Cardiac muscle cell (in vitro differentiated cells and primary cell): ENCODE measurements around the gene NRROS. TPM values are rescaled to one million over a fixed set of nuclear protein-coding genes. Genes with fewer than 3 reads are reported as not detected.

Experiments used
- DNase-seq, 2 donors: peaks; one replicate each; pipeline versions ENCODE4 v3.0.0 to v3.0.0-alpha.2; 2010 to 2017; ENCODE audit warnings: low read depth in 1 of 2, low spot score in 1 of 2
- H3K27ac ChIP-seq: fragments of 200-600 bp; sonication (generic); 2 replicates; pipeline ENCODE4 v1.5.1; 2016
- H3K27me3 ChIP-seq: fragments of 200-600 bp; sonication (generic); 2 replicates; pipeline ENCODE4 v1.6.0; 2016; ENCODE audit warnings: control low read depth
- H3K36me3 ChIP-seq: fragments of 200-600 bp; sonication (generic); 2 replicates; pipeline ENCODE4 v1.5.1; 2016; ENCODE audit warnings: control low read depth
- H3K4me1 ChIP-seq: fragments of 200-600 bp; sonication (generic); 2 replicates; pipeline ENCODE4 v1.8.1; 2017; ENCODE audit warnings: low read depth, mild to moderate bottlenecking, mixed run types
- H3K4me3 ChIP-seq: fragments of 200-600 bp; sonication (generic); 2 replicates; pipeline ENCODE4 v1.5.1; 2016; ENCODE audit warnings: mild to moderate bottlenecking
- H3K9me3 ChIP-seq: fragments of 200-600 bp; sonication (generic); 2 replicates; pipeline ENCODE4 v1.5.1; 2017; ENCODE audit warnings: low read depth, mild to moderate bottlenecking, control low read depth
- polyA plus RNA-seq: library from polyadenylated mRNA; unstranded; fragments of >200 nt; fragmentation: Nextera tagmentation; extraction: Ambion mirVana; gene quantifications from 2 replicates; pipeline ENCODE4 v1.2.1, GENCODE V29; 2016
- total RNA-seq: library from RNA; depleted of rRNA; stranded (reverse); fragments of >200 nt; gene quantifications from 2 replicates; pipeline ENCODE4 v1.2.3, GENCODE V29; 2016
- TF ChIP-seq, protein P1 (sequence below): IDR thresholded peaks from 2 replicates; pipeline ENCODE4 v1.5.1; 2012; ENCODE audit warnings: low read depth, mild to moderate bottlenecking, low read length

The NRROS gene
- total and polyA plus RNA-seq, 2 experiments from 2014 or later, result 1.6 TPM; not detected in 1

GRCh38 chr3:196689941-196690660 lies 50.6 kb downstream of the NRROS start:
- Histone ChIP-seq H3K4me3 (no peak overlapping the region), H3K4me1 (no peaks in the 10 kb centered on the region), H3K9me3 (no peaks in the 10 kb centered on the region), H3K27me3 (no peaks in the 10 kb centered on the region), H3K27ac (no peak overlapping the region), H3K36me3 (no peaks in the 10 kb centered on the region)
- DNase-seq, result no peak
- TF ChIP-seq, protein P1, sequence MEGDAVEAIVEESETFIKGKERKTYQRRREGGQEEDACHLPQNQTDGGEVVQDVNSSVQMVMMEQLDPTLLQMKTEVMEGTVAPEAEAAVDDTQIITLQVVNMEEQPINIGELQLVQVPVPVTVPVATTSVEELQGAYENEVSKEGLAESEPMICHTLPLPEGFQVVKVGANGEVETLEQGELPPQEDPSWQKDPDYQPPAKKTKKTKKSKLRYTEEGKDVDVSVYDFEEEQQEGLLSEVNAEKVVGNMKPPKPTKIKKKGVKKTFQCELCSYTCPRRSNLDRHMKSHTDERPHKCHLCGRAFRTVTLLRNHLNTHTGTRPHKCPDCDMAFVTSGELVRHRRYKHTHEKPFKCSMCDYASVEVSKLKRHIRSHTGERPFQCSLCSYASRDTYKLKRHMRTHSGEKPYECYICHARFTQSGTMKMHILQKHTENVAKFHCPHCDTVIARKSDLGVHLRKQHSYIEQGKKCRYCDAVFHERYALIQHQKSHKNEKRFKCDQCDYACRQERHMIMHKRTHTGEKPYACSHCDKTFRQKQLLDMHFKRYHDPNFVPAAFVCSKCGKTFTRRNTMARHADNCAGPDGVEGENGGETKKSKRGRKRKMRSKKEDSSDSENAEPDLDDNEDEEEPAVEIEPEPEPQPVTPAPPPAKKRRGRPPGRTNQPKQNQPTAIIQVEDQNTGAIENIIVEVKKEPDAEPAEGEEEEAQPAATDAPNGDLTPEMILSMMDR, result no peak

DNA sequence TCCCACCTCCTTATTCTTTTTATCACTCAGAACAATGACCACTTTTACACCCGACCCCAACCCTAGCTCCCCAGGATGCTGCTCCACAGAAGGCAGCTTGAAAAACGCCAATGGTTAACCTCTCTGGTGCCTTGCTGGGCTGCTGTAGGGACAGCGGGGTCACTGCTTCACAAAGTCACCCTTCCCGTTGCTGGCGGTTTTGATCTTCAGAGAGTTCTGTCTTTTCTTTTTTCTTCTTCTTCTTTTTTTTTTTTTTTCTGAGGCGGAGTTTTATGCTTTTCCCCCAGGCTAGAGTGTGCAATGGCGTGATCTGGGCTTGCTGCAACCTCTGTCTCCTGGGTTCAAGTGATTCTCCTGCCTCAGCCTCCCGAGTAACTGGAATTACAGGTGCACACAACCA lies 51.9 kb downstream of the NRROS start:
- TF ChIP-seq, protein P1, result no peak
- Histone ChIP-seq H3K4me3 (no peak overlapping the region), H3K27ac (no peak overlapping the region), H3K27me3 (no peaks in the 10 kb centered on the region), H3K9me3 (no peaks in the 10 kb centered on the region), H3K36me3 (no peaks in the 10 kb centered on the region), H3K4me1 (no peaks in the 10 kb centered on the region)
- no peak for DNase-seq

DNA sequence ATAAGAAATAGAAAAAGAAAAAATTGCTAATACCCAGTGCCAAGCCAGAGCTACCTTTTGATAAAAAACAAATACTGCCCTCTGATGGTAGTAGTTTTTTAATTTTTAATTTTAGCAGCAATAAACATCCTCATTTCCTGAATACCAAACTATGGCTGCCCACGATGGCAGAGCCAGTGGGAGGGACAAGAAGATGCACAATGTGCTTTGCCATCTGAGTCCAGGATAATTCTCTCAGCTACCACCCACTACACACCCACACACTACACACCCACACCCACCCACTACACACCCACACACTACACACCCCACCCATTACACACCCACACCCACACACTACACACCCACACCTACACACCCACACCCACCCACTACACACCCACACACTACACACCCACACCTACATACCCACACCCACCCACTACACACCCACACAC lies 54.7 kb downstream of the NRROS start:
- H3K9me3 ChIP-seq, result no peaks in the 10 kb centered on the region
- TF ChIP-seq, protein P1, result no peak
- peak in 1 of 2 donors; percentile 41 for DNase-seq
- no peak overlapping the region for H3K4me3 ChIP-seq
- no peak overlapping the region for H3K27ac ChIP-seq
- no peaks in the 10 kb centered on the region for H3K27me3 ChIP-seq
- no peaks in the 10 kb centered on the region for H3K36me3 ChIP-seq
- H3K4me1 ChIP-seq, result no peaks in the 10 kb centered on the region

- no peaks in the 10 kb centered on the region for H3K36me3 ChIP-seq
- H3K4me1 ChIP-seq, result no peaks in the 10 kb centered on the region
- no peaks in the 10 kb centered on the region for H3K9me3 ChIP-seq
- TF ChIP-seq, protein P1, result no peak
- H3K27ac ChIP-seq, result no peak overlapping the region
- no peak overlapping the region for H3K4me3 ChIP-seq
- no peak for DNase-seq
- no peaks in the 10 kb centered on the region for H3K27me3 ChIP-seq
Measured at GRCh38 chr3:196694941-196695848, 55.7 kb downstream of the NRROS start.

DNA sequence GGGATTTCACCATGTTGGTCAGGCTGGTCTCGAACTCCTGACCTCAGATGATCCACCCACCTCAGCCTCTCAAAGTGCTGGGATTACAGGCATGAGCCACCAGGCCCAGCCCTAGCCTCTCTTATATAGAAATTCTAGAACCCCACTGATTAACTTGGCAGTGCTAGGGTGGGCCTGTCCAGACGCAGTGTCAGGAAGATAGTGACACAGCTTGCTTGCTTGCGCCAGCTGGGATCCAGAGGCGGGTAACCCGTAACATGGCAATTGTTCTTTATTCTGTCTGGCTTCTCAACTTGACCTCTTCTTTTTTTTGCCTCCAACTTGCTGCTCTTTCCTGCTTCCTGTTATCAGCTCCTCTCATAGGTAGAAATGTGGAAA lies 56.3 kb downstream of the NRROS start:
- H3K27me3 ChIP-seq, result no peaks in the 10 kb centered on the region
- H3K4me1 ChIP-seq, result no peaks in the 10 kb centered on the region
- no peak overlapping the region for H3K27ac ChIP-seq
- DNase-seq, result no peak
- TF ChIP-seq, protein P1, result no peak
- H3K4me3 ChIP-seq, result no peak overlapping the region
- no peaks in the 10 kb centered on the region for H3K36me3 ChIP-seq
- H3K9me3 ChIP-seq, result no peaks in the 10 kb centered on the region
